ENCODE measurements around the gene SACS. TPM values are rescaled to one million over a fixed set of nuclear protein-coding genes. Genes with fewer than 3 reads are reported as not detected.

SACS gene
- total RNA-seq, 1 donor from 2014 or later, result 7.0 TPM

GRCh38 chr13:23385931-23386330 is 47.6 kb downstream of the SACS start:
- intact Hi-C loops (cut with DNase I), result no loop called here
- no peak for ATAC-seq
- TF ChIP-seq, protein P1, sequence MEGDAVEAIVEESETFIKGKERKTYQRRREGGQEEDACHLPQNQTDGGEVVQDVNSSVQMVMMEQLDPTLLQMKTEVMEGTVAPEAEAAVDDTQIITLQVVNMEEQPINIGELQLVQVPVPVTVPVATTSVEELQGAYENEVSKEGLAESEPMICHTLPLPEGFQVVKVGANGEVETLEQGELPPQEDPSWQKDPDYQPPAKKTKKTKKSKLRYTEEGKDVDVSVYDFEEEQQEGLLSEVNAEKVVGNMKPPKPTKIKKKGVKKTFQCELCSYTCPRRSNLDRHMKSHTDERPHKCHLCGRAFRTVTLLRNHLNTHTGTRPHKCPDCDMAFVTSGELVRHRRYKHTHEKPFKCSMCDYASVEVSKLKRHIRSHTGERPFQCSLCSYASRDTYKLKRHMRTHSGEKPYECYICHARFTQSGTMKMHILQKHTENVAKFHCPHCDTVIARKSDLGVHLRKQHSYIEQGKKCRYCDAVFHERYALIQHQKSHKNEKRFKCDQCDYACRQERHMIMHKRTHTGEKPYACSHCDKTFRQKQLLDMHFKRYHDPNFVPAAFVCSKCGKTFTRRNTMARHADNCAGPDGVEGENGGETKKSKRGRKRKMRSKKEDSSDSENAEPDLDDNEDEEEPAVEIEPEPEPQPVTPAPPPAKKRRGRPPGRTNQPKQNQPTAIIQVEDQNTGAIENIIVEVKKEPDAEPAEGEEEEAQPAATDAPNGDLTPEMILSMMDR (IDR thresholded peaks at IDR 0.05), result no peak
- Histone ChIP-seq H3K36me3 (no peaks in the 10 kb centered on the region), H3K27ac (no peak overlapping the region), H3K4me1 (no peaks in the 10 kb centered on the region), H3K27me3 (no peaks in the 10 kb centered on the region), H3K9me3 (no peaks in the 10 kb centered on the region), H3K4me3 (no peak overlapping the region)
- DNase-seq, result no peak

DNA sequence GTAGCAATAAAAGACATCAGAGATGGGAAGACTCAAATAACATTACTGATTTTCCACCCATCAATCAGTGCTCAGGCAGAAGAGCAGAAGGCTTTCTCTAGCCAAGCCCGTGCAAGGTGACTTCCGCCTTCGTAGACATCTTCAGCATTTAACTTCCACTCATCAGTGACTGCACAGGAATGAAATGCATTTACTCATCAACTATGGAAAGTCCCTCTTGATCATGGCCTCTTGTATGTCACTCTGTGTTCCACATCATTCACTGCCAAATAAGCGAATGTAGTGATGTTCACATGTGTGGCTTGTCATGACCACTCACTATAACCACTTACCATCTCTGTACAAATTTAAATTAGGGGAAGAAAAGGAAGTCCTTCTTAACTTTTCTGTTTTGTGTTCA is 49.4 kb downstream of the SACS start:
- intact Hi-C loops (cut with DNase I), result no loop called here
- Histone ChIP-seq H3K4me3 (no peak overlapping the region), H3K9me3 (no peaks in the 10 kb centered on the region), H3K27me3 (no peaks in the 10 kb centered on the region), H3K27ac (no peak overlapping the region), H3K36me3 (no peaks in the 10 kb centered on the region), H3K4me1 (peaks cover 3% of the 10 kb centered on the region)
- DNase-seq, result no peak
- ATAC-seq, result no peak
- TF ChIP-seq, protein P1 (IDR thresholded peaks at IDR 0.05), result no peak

GRCh38 chr13:23383151-23383550 is 50.4 kb downstream of the SACS start:
- DNase-seq (no peak), ATAC-seq (no peak)
- TF ChIP-seq, protein P1 (IDR thresholded peaks at IDR 0.05), result no peak
- peaks cover 8% of the 10 kb centered on the region for H3K4me1 ChIP-seq
- no peaks in the 10 kb centered on the region for H3K9me3 ChIP-seq
- H3K27me3 ChIP-seq, result no peaks in the 10 kb centered on the region
- H3K36me3 ChIP-seq, result no peaks in the 10 kb centered on the region
- no peak overlapping the region for H3K27ac ChIP-seq
- no peak overlapping the region for H3K4me3 ChIP-seq
- intact Hi-C loops (cut with DNase I), result no loop called here

DNA sequence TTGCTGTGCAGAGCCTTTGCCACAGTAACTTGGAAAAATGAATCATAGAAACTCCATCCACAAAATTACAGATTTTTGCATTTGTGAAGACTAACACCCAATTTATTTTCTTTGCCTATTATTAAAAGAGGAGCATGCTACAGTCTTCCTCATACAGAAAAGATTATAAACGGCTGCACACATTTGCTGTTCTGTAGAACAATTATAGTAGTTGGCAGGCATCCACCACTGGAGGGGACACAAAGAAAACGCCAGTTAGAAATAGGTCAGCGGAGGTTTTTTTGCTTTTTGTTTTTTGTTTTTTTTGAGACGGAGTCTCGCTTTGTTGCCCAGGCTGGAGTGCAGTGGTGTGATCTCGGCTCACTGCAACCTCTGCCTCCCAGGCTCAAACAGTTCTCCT is 51.6 kb downstream of the SACS start:
- Histone ChIP-seq H3K9me3 (no peaks in the 10 kb centered on the region), H3K36me3 (no peaks in the 10 kb centered on the region), H3K4me3 (no peak overlapping the region), H3K27ac (no peak overlapping the region), H3K4me1 (peaks cover 13% of the 10 kb centered on the region), H3K27me3 (no peaks in the 10 kb centered on the region)
- TF ChIP-seq, protein P1 (IDR thresholded peaks at IDR 0.05), result no peak
- ATAC-seq, result no peak
- intact Hi-C loops (cut with DNase I), result no loop called here
- no peak for DNase-seq

DNA sequence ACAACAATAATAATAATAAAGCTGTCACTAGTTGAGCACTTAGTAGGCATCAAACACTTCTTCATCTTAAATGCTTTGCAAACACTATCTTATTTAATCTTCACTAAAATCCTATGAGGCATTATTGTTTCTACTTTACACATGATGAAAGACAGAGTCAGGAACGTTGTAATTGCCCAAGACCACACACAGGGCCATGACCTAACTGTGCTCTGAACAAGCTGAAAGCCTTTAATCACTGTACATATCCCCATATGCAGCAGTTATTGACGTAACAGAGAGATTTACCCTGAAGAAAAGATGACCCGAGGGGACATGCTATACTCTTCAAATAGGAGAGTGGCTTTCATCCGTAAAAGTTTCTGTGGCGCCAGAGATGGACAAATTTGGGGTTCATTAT is 53.0 kb downstream of the SACS start:
- no peak overlapping the region for H3K4me3 ChIP-seq

More for the DNA sequence above, 53.0 kb downstream of the SACS start:
- Histone ChIP-seq H3K36me3 (no peaks in the 10 kb centered on the region), H3K4me1 (peaks cover 17% of the 10 kb centered on the region), H3K27me3 (no peaks in the 10 kb centered on the region), H3K9me3 (no peaks in the 10 kb centered on the region), H3K27ac (no peak overlapping the region)
- no peak for ATAC-seq
- no peak for DNase-seq
- intact Hi-C loops (cut with DNase I), result no loop called here
- TF ChIP-seq, protein P1 (IDR thresholded peaks at IDR 0.05), result no peak
